Measurements from ENCODE around the gene TSHZ2.

TSHZ2 gene, protein sequence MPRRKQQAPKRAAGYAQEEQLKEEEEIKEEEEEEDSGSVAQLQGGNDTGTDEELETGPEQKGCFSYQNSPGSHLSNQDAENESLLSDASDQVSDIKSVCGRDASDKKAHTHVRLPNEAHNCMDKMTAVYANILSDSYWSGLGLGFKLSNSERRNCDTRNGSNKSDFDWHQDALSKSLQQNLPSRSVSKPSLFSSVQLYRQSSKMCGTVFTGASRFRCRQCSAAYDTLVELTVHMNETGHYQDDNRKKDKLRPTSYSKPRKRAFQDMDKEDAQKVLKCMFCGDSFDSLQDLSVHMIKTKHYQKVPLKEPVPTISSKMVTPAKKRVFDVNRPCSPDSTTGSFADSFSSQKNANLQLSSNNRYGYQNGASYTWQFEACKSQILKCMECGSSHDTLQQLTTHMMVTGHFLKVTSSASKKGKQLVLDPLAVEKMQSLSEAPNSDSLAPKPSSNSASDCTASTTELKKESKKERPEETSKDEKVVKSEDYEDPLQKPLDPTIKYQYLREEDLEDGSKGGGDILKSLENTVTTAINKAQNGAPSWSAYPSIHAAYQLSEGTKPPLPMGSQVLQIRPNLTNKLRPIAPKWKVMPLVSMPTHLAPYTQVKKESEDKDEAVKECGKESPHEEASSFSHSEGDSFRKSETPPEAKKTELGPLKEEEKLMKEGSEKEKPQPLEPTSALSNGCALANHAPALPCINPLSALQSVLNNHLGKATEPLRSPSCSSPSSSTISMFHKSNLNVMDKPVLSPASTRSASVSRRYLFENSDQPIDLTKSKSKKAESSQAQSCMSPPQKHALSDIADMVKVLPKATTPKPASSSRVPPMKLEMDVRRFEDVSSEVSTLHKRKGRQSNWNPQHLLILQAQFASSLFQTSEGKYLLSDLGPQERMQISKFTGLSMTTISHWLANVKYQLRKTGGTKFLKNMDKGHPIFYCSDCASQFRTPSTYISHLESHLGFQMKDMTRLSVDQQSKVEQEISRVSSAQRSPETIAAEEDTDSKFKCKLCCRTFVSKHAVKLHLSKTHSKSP (N-terminal part only)

DNA sequence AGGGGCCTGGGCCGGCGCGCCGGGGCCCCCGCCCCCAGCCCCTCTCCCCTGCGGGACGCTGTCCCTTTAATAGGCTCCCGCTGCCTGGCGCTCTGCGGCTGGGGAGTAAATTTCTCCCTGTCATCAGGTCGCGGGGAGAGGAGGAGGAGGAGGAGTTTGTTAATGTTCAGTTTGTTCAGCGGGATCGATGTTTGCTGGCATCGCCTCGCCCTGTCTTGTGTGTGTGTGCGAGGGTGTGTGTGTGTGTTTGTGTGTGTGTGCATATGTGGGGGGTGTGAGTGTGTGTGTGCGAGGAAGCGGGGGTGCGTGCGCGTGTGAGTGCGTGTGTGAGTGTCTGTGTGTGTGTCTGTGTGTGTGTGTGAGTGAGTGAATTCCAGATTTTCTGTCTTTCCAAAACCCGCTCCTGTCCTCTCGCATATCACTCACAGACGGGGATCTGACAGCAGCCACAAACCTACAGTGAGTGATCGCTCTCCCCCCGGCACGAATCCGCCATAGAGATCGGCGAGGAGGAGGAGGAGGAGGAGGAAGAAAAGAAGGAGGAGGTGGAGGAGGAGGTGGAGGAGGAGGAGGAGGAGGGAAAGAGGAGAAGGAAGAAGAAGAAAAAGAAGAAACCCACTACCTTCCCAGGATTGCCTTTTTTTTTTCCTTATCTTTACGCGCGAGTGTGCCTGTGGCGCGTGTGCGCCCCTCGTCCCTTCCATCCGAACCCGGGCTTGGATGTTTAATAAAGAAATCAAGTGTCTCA, at the start of gene TSHZ2:
Gene TSHZ2, plus strand, starts transcription at position 169 of the 748 bp plus-strand sequence. CDS start 936 bp downstream, outside the sequence.
- no peak for DNase-seq (ENCODE audit: low read depth, low spot score)

DNA sequence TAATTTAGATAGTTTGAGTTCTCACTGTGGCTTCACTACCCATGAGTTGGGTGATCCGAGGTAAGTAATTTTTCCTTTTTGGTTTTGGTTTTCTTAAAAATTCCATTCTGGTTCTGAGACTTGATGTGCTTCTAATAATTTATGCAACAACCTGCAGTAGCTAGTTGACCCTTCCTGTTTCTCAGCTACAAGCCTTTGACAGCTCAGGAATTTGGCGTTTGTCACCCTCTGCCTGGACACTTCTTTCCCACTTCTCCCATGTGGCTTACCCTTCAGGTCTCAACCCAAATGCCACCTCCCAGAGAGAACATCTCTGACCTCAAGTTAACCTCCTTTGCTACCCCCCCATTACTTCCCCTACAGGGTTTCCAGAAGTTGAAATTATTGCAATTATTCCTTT, 49.7 kb upstream of the TSHZ2 start:
- no peak for DNase-seq (ENCODE audit: low read depth, low spot score)

DNA sequence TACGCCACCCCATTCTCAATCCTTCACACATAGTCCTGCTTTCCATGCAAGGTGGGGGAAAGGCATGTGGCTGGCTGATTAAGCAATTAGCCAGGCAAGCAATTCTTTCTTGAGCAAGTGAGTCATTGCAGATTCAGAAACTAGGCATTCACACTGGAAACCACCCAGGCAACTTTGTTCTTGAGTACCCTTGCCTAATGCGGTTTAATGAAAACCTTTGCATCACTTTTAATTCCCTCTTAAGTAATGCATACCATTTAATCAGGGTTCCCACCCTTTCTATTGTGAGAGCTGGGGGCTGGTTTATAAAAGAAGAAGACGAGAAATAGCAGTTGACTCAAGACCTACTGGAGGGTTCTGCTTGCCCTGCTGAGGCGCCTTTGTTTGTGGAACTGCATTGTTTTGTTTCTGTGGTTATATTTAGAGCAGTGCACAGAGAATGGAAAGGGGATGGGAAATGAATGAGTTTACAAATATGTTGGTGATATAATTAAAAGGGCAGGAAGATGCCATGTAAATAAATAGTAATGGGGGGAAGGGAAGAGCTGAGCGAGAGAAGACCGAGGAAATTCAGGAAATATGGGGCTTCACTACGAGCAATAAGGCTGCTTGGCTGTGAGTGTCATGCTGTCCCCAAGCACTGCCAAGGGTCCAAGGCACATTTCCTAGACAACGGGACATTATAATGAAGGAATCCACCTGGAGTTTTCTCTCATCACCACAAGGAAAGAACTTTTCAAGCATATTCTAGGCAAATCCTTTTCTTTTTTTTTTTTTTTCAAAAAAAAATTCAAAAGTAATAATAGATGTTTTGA, 48.8 kb upstream of the TSHZ2 start:
- no peak for DNase-seq (ENCODE audit: low read depth, low spot score)

DNA sequence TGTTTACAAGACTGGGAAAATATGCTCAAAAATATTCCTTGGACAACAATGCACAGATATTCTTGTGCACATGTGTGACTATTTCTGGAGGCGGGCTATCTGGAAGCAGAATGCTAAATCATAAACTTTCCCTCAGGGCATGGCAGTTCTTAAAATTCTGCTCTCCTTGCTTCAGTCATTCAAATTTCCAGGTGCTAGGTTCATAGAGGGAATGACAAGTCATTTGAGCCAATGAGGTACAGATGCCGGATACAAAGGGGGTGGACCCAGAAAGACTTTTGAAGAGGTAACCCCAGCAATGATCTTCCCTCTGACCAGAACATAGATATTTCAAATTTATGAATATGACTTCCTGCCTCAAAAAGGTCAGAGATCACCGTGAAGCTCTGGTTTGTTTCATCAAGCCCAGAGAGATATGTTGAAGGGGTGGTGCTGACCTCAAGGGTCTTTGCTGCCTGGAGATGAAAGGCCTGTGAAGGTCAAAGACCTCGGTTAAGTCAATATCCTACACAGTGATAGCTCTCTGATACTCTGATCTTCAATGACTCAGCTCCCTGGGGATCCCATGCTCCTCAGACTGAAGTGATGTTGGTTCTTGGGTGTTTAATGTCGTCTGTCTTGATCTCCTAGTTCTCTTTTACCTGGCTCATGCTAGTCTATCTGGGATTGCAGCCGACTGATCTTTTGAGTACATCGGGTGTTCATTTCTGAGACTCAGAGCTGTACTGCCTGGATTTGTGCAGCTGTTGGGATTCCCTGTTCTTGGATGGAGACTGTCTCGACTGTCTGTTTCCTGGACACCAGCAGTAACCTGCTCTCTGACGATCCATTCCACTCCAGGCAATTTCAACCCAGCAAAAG, 47.5 kb upstream of the TSHZ2 start:
- no peak for DNase-seq (ENCODE audit: low read depth, low spot score)

DNA sequence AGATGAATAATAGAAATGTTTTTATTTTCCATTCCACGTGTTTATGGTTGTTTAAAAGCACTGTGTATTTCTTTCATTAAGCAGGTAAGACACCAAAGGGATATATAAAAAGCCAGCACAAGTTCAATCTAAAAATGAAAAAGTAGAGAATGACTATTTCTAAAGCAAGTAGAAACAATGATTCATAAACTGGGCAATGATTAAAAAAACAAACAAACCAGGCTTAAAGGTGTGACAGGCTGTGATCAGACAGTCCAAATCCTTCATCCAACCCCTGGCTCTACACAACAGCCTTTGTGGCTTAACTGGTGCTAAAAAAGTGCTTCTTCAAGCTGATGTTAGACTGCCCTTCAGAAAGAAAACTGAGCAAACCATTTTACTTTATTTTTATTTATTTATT, 45.7 kb upstream of the TSHZ2 start:
- no peak for DNase-seq (ENCODE audit: low read depth, low spot score)

DNA sequence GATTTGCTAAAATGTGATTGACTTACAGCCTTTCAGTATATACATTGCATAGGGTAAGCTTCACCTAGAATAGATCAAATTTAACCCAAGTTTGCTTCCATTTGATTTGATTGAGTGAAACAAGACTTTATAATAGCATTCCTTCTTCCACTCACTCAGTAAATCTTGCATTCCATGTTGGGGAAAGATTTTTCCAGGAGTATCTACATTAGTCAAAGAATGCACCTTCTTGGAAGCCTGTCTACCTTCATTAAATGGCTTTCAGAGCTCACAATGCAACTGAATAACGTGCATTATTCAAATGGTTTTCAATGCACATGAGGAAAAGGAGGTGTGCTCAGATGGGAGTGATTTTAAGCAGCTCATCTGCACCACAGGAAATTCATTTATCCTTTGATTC, 38.3 kb upstream of the TSHZ2 start:
- DNase-seq (ENCODE audit: low read depth, low spot score): no peak

DNA sequence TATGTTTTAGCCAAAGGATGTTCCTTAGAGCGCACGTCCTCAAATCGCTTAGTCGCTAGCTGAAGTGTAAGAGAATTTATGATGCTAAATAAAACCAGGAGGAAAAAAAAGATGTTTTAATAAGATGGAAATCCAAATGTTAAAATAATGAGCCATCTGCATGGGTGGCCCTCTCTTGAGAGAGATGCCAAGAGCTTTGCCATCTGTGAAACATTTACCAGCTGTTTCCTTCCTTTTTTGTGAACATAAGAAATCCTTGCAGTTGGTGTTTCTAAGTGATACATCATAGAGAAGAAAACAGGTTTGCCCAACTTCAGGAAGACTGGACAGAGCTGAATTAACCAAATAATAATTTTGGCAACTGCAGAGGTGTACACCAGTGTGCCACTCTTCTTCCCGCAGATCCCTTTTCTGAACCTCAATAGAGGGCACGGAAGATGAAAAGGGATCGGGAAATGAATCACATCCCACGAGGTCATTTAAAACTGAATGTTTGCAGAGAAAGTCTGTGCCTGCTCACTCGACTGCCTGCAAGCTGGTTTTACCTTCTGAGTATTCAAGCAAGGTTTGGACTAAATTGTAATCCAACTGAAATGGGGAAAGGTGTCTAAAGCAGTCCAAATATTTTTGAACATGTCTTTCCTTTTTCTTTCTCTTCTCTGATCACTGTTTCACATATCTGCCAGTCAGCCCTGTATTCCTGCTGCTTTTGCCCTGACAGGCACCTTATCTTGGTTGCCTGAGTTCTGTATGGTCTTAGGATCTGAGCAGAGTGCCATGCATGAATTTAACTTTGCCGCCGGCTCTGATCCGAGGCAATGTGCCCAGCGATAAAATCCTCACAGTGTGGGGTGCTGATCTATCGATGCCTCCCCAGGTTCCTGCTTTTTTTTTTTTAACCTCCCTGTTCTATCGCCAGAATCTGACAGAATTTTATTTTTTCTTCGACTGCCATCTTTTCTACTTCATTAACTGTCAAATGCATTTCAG, 35.5 kb upstream of the TSHZ2 start:
- DNase-seq (ENCODE audit: low read depth, low spot score): no peak

DNA sequence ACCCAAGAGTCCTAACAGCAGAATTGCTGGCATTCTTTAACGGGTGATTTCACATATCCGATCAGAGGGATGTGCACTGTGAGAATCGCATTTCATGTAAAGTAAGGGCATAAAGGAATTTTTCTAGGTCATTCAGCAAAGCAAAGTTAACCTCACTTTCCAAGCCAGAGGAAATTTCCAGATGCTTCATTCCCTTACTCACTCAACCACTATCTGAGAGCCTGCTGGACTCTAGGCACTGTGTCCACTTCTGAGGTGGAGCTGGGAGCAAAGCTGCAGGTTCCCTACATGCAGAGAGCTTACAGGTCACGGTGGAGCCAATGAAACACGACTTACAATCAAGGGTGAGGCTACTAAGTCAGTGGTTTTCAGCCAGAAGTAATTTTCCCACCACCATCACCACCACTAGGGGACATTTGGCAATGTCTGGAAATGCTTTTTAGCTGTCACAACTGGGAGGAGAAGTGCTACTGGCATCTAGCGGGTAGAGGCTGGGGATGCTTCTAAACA, 34.5 kb upstream of the TSHZ2 start:
- no peak for DNase-seq (ENCODE audit: low read depth, low spot score)

DNA sequence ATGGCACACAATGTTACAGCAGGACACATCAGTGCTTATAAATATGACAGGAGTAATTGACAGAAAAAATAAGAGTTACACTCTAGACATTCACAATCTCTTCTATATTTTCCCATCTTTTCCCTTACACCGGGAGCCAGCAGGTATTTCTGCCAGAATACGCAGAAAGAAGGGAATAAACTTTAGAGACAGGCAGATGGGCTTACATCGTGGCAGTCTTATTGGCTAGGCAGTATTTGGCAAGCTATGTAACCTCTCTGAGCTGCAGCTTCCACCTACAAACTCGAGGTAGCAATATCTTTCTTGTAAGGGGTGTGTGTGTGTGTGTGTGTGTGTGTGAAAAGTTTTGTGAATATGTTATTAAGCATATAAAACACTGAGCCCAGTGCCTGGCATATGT, 33.0 kb upstream of the TSHZ2 start:
- DNase-seq (ENCODE audit: low read depth, low spot score): no peak

DNA sequence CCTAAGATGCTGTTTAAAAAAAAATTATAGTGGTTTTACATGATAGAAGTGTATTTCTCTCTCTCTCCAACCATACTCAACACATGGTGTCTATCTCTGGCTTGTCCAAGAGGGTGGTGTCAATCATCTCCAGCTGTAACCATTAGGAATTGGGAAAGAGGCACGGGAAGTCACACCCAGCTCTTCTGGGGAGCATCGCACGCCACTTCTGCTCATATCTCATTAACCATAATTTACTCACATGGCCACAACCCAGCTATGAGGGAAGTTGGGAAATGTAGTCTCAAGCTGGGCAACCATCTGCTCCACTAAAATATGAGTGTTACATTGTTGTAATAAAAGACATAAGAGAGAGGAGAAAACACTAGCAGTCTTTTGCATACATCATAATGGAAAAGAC, 30.4 kb upstream of the TSHZ2 start:
- no peak for DNase-seq (ENCODE audit: low read depth, low spot score)

DNA sequence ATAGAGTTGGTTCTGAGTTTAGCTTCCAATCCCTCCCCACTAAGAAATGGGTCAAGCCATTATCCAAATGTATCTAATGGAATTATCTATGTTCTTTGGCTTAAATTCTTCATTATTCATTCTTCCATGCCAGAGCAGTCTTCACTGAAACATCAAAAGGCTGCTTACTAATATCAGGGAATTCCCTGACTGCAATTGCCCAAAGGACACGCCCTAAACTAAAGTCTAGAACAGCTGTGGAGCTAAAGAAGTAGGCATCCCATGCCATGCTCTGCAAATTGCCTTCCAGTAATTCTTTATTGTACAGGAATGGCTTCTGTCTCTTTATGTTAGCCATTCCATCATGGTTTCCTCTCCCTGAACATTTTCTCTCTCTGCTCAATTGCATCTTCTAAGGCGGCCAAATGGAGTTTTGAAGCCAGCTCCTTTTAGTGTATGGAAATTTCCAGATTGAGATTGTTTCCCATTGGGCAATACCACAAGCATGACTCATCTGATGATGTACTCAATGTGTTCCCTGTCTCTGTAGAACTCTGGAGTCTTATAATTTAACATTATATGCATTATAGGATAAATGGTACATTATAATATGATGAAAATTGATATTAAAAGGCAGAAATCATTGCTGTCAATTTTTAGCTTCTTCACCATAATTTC, 28.8 kb upstream of the TSHZ2 start:
- DNase-seq (ENCODE audit: low read depth, low spot score): no peak

DNA sequence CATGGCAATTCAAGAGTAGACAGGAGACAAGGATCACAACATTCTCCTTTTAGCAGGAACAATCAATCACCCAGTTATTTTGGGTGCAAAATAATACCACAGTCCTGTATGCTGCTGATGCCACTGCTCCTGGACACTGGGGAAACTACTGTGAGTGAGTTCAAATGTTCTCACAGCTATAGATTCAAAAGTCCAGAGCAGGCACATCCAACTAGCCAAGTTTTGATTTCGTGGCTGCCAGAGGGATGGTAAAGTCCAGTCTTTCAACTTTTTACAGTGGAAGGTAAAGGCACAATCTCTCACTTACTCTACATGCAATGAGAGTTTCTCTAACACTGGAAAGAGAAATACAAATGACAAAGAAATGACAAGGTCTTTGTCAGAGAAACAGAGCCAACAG, 26.9 kb upstream of the TSHZ2 start:
- DNase-seq (ENCODE audit: low read depth, low spot score): no peak

DNA sequence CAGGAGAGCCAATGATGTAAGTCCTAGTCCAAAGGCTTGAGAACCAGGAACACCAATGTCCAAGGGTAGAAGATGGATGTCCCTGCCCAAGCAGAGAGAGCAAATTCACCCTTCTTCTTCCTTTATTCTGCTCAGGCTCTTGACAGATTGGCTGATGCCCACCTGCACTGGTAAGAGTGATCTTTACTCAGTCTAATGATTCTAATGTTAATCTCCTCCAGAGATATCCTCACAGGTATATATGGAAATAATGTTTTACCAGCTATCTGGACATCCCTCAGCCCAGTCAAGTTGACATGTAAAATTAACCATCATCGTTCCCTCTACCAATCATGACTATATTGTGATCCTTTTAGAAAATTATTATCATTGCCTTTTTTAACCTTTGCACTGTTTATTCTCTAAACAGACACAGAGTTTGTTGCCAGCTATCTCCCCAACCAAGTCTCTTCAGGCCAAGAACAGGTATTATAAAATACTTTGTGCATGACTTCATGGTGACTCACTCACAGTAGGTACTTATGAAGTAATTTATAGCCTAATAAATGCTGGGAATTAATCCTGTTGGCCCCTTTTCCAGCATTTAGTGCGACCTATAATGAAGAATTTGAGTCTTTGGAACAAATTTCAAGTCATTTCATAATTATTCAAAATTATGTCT, 26.2 kb upstream of the TSHZ2 start:
- no peak for DNase-seq (ENCODE audit: low read depth, low spot score)

DNA sequence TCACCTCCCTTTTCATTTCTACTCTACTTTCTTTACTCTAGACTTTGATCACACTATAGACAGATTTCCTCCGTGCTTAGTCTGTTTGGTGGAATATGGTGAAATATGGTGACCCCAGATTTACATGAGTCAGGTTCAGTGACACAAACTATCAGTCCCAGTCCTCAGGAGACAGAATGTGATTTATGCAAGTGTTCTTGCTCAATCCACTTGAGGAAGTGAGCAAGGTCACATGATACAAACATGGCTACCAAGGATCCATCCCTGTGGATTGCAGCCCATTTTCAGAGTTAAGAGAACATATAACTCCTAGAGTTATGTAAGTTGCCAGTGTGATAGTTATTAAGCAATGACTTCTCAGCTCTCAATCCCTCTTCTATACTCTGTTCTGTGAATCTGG, 23.7 kb upstream of the TSHZ2 start:
- DNase-seq (ENCODE audit: low read depth, low spot score): no peak

DNA sequence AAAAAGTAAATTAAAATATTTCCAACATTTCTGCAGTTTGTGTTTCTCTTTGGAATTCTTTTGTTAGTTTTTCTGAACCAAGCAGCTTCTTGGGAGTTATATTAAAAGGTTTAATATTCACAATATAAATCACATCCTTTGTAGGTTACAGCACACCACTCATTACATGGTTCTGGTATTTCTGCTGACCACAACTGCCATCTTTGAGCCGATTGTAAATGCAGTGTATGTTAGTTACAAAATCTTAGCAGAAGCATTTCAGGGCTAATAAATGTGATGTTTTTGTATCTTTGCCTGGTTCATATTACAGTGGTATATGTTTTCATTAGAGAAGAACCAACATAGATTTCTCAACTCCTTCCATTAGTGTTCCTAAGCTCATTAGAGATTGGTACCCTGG, 19.1 kb upstream of the TSHZ2 start:
- no peak for DNase-seq (ENCODE audit: low read depth, low spot score)

DNA sequence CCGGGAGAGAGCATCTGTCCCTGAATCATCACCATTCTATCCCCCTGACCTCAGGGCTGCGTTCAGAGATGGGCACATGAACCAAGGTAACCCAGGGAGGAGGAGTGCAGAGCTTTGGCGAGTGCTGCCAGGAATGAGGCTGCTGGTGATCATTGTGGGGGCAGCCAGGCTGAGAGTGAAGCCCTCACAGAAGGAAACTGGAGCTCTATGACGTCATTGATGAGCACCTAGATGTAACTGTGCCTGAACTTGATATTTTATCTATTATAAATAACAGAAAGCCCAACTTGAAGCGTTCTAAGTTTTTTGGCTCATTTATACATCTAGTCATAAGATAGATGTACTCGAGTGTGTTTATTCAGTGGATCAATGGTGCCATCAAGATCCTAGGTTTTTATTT, 17.3 kb upstream of the TSHZ2 start:
- DNase-seq (ENCODE audit: low read depth, low spot score): no peak

DNA sequence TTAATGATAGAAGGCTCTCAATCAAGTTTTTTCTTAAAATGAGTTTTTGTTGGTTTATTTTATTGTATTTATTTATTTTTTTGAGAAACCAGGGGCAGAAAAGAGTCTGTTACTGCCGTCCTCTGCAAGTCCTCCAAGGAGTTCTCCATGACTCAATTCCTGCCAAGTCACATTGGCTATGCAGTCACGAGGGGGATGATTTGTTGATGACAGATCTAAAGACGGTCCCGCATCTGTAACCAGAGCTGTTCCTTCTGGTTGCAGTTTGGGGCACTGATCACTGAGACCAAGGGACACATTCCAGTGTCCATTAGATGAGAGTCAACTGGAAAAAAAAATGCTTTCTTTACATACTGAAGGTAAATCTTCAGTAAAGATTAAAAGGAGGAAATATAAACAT, 13.9 kb upstream of the TSHZ2 start:
- no peak for DNase-seq (ENCODE audit: low read depth, low spot score)

DNA sequence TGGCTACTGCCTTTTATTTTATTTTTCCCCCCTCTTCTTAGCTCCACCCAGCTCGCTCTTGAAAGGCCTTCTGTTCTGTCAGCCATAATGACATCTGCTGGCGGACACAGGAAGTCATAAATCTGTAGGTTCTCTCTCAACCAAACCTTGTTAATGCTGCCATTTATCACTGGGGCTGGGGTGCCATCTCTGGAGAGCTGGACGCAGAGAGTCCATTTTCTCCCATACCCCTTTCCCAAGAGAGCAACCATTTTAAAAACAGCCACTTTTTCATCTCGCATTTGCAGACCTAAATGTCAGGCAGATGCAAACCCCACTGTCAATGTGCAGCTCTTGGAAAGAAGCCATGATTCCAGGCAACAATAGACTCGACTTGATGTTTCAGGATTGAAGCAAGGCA, 13.0 kb upstream of the TSHZ2 start:
- no peak for DNase-seq (ENCODE audit: low read depth, low spot score)
